ENCODE measurements around the gene EPN1. TPM values are rescaled to one million over a fixed set of nuclear protein-coding genes. Genes with fewer than 3 reads are reported as not detected.

EPN1 gene
- total RNA-seq, 2 donors from 2014 or later, result 40.7 to 63.9 TPM

DNA sequence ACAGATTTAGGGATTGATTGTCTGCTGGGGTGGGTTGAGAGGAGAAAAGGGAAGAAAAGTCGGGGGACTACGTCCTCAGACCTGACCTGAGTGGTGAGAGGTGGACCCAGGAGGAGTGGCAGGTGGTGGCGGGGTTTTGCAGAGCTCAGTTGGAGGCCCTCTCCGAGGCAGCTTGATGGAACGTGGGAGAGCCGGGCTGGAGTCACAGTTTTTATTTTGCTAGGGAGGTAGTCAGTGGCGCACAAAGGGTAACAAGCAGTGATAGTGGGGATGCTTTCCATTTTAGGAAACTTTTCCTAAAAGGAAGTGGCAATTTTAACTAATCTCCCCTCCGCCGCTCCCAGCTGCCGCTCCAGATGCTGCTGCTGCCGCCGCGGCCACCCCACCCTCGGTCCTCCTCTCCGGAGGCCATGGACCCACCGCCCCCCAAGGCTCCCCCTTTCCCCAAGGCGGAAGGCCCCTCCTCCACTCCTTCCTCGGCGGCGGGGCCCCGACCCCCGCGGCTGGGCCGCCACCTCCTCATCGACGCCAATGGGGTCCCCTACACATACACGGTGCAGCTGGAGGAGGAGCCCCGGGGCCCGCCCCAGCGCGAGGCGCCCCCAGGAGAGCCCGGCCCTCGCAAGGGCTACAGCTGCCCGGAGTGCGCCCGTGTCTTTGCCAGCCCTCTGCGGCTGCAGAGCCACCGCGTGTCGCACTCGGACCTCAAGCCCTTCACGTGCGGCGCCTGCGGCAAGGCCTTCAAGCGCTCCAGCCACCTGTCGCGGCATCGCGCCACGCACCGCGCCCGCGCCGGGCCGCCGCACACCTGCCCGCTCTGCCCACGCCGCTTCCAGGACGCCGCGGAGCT is 32.6 kb upstream of the EPN1 start:
- H3K4me1 Mint-ChIP-seq (ENCODE audit: low read depth in 2 of 2), result peaks cover 46 to 50% of the 10 kb centered on the region in 2 donors
- H3K4me3 Mint-ChIP-seq, result peak overlapping the region; percentile 89
- DNase-seq (ENCODE audit: low spot score), result no peak
- peaks cover 6% of the 10 kb centered on the region for H3K36me3 Mint-ChIP-seq
- ATAC-seq, result no peak
- peak overlapping the region; percentile 78 to 97 for H3K27ac Mint-ChIP-seq
- H3K9me3 Mint-ChIP-seq, result no peaks in the 10 kb centered on the region
- no peaks in the 10 kb centered on the region for H3K27me3 Mint-ChIP-seq

- no peak for DNase-seq (ENCODE audit: low spot score)
- H3K9me3 Mint-ChIP-seq, result no peaks in the 10 kb centered on the region
- ATAC-seq, result peak; percentile 76 to 83
- peaks cover 43 to 44% of the 10 kb centered on the region in 2 donors for H3K4me1 Mint-ChIP-seq (ENCODE audit: low read depth in 2 of 2)
- H3K27me3 Mint-ChIP-seq, result no peaks in the 10 kb centered on the region
- peak within 1 kb of the TSS; percentile 89 for H3K4me3 Mint-ChIP-seq
- H3K36me3 Mint-ChIP-seq, result no peaks in the 10 kb centered on the region
- H3K27ac Mint-ChIP-seq, result peak within 1 kb of the TSS; percentile 78 to 97
These were observed 31.8 kb upstream of the EPN1 start, which contains the start of gene ZNF581 for GRCh38 chr19:55643003-55643886. Gene ZNF581, plus strand, starts transcription at chr19:55643649. Its CDS starts 923 bp downstream, at chr19:55644572.

DNA sequence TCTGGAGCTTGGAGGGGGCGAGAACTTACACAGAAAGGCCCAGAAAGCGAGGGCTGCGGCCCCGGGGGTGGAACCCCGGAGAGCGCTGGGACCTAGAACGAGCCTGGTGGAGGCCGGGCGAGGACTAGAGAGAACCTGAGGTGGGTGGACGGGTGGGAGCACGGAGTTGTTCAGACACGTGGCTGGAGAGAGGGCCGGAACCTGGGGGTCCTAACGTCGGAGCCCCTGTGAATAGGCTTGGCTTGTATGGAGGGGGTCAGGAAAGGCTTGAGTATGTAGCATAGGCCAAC is 31.2 kb upstream of the EPN1 start:
- H3K27me3 Mint-ChIP-seq, result no peaks in the 10 kb centered on the region
- no peaks in the 10 kb centered on the region for H3K36me3 Mint-ChIP-seq
- no peaks in the 10 kb centered on the region for H3K9me3 Mint-ChIP-seq
- ATAC-seq (no peak), DNase-seq (ENCODE audit: low spot score) (no peak)
- peak overlapping the region; percentile 78 to 97 for H3K27ac Mint-ChIP-seq
- H3K4me3 Mint-ChIP-seq, result peak overlapping the region; percentile 89
- H3K4me1 Mint-ChIP-seq (ENCODE audit: low read depth in 2 of 2), result peaks cover 43 to 47% of the 10 kb centered on the region in 2 donors

DNA sequence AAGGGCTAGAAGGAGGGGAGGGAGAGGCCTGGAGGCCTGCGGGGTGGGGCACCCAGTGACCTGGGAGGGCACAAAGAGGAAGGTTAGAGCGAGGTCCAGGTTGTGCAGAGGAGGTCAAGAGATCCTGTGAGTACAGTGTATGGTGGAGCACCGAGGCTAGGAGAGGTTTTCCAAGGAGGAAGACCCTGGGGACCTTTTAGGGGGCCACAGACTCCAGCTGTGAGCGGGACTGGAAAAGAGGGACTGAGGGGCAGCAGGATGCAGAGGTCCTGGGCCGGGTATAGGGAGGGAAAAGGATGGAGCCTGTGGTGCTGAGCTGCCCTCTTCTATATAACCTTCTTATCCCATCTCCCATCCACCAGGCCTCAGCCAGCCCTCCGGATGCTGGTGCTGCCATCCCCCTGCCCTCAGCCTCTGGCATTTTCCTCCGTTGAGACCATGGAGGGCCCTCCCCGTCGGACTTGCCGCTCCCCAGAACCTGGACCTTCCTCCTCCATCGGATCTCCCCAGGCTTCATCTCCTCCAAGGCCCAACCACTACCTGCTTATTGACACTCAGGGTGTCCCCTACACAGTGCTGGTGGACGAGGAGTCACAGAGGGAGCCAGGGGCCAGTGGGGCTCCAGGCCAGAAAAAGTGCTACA is 30.7 kb upstream of the EPN1 start:
- ATAC-seq (no peak), DNase-seq (ENCODE audit: low spot score) (no peak)
- Mint-ChIP-seq H3K4me1 (ENCODE audit: low read depth in 2 of 2) (peaks cover 39 to 45% of the 10 kb centered on the region in 2 donors), H3K4me3 (peak overlapping the region; percentile 89), H3K36me3 (no peaks in the 10 kb centered on the region), H3K27me3 (no peaks in the 10 kb centered on the region), H3K27ac (peak overlapping the region; percentile 78 to 97), H3K9me3 (no peaks in the 10 kb centered on the region)

DNA sequence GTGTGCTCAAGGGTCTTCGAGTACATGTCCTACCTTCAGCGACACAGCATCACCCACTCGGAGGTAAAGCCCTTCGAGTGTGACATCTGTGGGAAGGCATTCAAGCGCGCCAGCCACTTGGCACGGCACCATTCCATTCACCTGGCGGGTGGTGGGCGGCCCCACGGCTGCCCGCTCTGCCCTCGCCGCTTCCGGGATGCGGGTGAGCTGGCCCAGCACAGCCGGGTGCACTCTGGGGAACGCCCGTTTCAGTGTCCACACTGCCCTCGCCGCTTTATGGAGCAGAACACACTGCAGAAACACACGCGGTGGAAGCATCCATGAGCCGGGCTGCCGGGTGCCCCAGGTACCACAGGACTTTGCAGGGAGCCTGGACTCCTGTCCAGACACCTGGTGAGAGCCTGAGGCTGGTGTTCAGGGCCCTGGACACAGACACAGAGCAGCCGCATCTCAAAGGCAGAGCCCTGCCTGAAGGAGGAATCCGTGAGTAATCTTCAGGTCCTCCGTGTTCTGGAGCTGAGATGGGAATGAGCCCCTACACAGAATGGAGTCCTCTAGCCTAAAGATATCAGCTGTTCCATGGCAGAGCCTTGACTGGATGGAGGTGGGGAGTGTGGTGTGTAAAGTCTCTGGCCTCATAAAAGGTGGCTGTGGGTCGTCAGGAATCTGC is 30.0 kb upstream of the EPN1 start:
- Mint-ChIP-seq H3K4me3 (peak overlapping the region; percentile 89), H3K4me1 (ENCODE audit: low read depth in 2 of 2) (peaks cover 36 to 48% of the 10 kb centered on the region in 2 donors), H3K36me3 (no peaks in the 10 kb centered on the region), H3K27ac (no peak overlapping the region), H3K9me3 (no peaks in the 10 kb centered on the region), H3K27me3 (peaks cover 0 to 3% of the 10 kb centered on the region in 2 donors)
- DNase-seq (ENCODE audit: low spot score), result peak; percentile 51
- no peak for ATAC-seq

- ATAC-seq, result no peak
- Mint-ChIP-seq H3K9me3 (no peaks in the 10 kb centered on the region), H3K36me3 (no peaks in the 10 kb centered on the region), H3K27me3 (peaks cover 0 to 3% of the 10 kb centered on the region in 2 donors), H3K27ac (no peak overlapping the region), H3K4me3 (peak overlapping the region; percentile 36), H3K4me1 (ENCODE audit: low read depth in 2 of 2) (peaks cover 31 to 43% of the 10 kb centered on the region in 2 donors)
- no peak for DNase-seq (ENCODE audit: low spot score)
These were observed 29.5 kb upstream of the EPN1 start for GRCh38 chr19:55645512-55645881.

GRCh38 chr19:55646889-55647731 is 27.9 kb upstream of the EPN1 start:
- Mint-ChIP-seq H3K9me3 (no peaks in the 10 kb centered on the region), H3K4me3 (peak overlapping the region; percentile 62), H3K4me1 (ENCODE audit: low read depth in 2 of 2) (peaks cover 20 to 33% of the 10 kb centered on the region in 2 donors), H3K27ac (peak overlapping the region in 1 of 2 donors; percentile 43), H3K27me3 (peaks cover 0 to 3% of the 10 kb centered on the region in 2 donors), H3K36me3 (no peaks in the 10 kb centered on the region)
- DNase-seq (ENCODE audit: low spot score), result no peak
- no peak for ATAC-seq

- Mint-ChIP-seq H3K9me3 (no peaks in the 10 kb centered on the region), H3K36me3 (no peaks in the 10 kb centered on the region), H3K27me3 (peaks cover 0 to 3% of the 10 kb centered on the region in 2 donors), H3K4me3 (peak within 1 kb of the TSS; percentile 62), H3K4me1 (ENCODE audit: low read depth in 2 of 2) (peaks cover 16 to 32% of the 10 kb centered on the region in 2 donors), H3K27ac (peak within 1 kb of the TSS in 1 of 2 donors; percentile 59)
- DNase-seq (ENCODE audit: low spot score) (peak; percentile 63), ATAC-seq (peak; percentile 3 to 40)
These were observed 27.1 kb upstream of the EPN1 start, which contains the start of gene CCDC106 for GRCh38 chr19:55647732-55648584. Gene CCDC106, plus strand, starts transcription at chr19:55648212. Its CDS starts 835 bp downstream, at chr19:55649047.

GRCh38 chr19:55648585-55649267 is 26.3 kb upstream of the EPN1 start:
- H3K9me3 Mint-ChIP-seq, result no peaks in the 10 kb centered on the region
- H3K36me3 Mint-ChIP-seq, result no peaks in the 10 kb centered on the region
- peak overlapping the region; percentile 62 for H3K4me3 Mint-ChIP-seq
- peaks cover 9 to 26% of the 10 kb centered on the region in 2 donors for H3K4me1 Mint-ChIP-seq (ENCODE audit: low read depth in 2 of 2)
- peaks cover 0 to 3% of the 10 kb centered on the region in 2 donors for H3K27me3 Mint-ChIP-seq
- DNase-seq (ENCODE audit: low spot score), result no peak
- no peak for ATAC-seq
- H3K27ac Mint-ChIP-seq, result peak overlapping the region in 1 of 2 donors; percentile 59

DNA sequence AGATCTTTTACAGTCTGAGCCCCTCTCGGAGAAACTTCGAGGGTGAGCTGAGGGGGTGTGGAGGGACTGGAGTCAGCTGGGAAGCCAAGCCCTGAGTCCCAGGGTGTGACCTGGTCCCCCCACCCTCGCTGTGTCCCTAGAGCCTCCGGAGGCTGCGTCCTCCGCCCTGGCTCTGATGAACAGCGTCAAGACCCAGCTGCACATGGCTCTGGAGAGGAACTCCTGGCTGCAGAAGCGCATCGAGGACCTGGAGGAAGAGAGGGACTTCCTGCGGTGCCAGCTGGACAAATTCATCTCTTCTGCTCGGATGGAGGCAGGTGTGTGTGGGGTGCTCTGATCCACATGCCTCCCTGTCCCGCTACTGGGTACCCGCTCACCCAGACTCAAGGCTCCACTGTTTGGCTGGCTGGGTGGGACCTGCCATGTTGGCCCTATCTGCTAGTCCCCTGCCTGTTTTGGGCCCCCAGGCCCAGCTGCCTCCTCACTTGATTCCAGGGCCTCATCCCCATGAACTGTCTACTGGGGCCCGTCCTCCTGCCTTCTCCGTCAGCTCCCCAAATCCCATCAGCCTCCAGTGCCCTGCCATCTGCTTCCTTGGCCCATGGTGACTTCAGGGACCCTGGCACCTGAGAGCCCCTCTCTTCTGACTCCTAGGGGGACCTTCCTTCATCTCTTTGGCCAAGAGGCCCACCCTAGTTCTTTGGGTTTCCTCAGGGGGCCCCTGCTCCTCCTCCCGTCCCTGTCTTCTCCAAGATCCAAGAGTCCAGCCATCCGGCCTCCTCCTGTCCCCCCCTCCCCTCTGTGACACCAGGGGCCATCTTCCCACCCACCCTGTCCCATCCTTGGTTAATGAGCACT is 25.5 kb upstream of the EPN1 start:
- DNase-seq (ENCODE audit: low spot score) (no peak), ATAC-seq (no peak)
- peak overlapping the region; percentile 54 for H3K4me3 Mint-ChIP-seq
- peak overlapping the region in 1 of 2 donors; percentile 59 for H3K27ac Mint-ChIP-seq
- H3K4me1 Mint-ChIP-seq (ENCODE audit: low read depth in 2 of 2), result peaks cover 15 to 24% of the 10 kb centered on the region in 2 donors
- no peaks in the 10 kb centered on the region for H3K36me3 Mint-ChIP-seq
- H3K9me3 Mint-ChIP-seq, result no peaks in the 10 kb centered on the region
- peaks cover 0 to 3% of the 10 kb centered on the region in 2 donors for H3K27me3 Mint-ChIP-seq

Measured in natural killer cell treated with Interleukin-12 subunit alpha and Interleukin-12 subunit beta and Interleukin-15 and Interleukin-18, amount 100 ng/mL, for 72 hours (primary cell).